ENCODE data around the gene GRK5. TPM values are rescaled to one million over a fixed set of nuclear protein-coding genes. Genes with fewer than 3 reads are reported as not detected.

The GRK5 gene
- total RNA-seq, 2 donors from 2014 or later = 9.1 to 11.9 TPM

GRCh38 chr10:119480667-119481066 is 273.3 kb downstream of the GRK5 start:
- TF ChIP-seq CTCF (conservative IDR thresholded peaks at IDR 0.05) = no peak
- no peaks in the 10 kb centered on the region for H3K9me3 ChIP-seq (ENCODE audit: control insufficient read depth, low read length)
- no peak for DNase-seq
- no peak overlapping the region for H3K9ac ChIP-seq (ENCODE audit: extremely low read depth, low read length, poor library complexity, severe bottlenecking)
- H3K4me1 ChIP-seq (ENCODE audit: control insufficient read depth, insufficient read depth, low read length) = no peaks in the 10 kb centered on the region
- Mint-ChIP-seq H3K9me3 (no peaks in the 10 kb centered on the region), H3K4me3 (no peak overlapping the region), H3K4me1 (peaks cover 10% of the 10 kb centered on the region), H3K36me3 (ENCODE audit: low read depth) (no peaks in the 10 kb centered on the region), H3K27ac (no peak overlapping the region), H3K27me3 (ENCODE audit: insufficient read depth) (peaks cover 91% of the 10 kb centered on the region)
- H3K4me3 ChIP-seq (ENCODE audit: low read length) = no peak overlapping the region
- no peak overlapping the region for H3K27ac ChIP-seq (ENCODE audit: low read depth, low read length)
- H3K36me3 ChIP-seq (ENCODE audit: control insufficient read depth, insufficient read depth, low read length) = no peaks in the 10 kb centered on the region
- WGBS, 2 experiments (ENCODE audit: insufficient coverage in 1 of 2, insufficient read length in 1 of 2) = 88 to 90% methylated on average over 3 to 4 of the region's 4 CpGs
- H3K27me3 ChIP-seq (ENCODE audit: control insufficient read depth, insufficient read depth, low read length, poor library complexity, severe bottlenecking) = peaks cover 74% of the 10 kb centered on the region

GRCh38 chr10:119481781-119482426 is 274.5 kb downstream of the GRK5 start:
- Mint-ChIP-seq H3K4me1 (peaks cover 10% of the 10 kb centered on the region), H3K27me3 (ENCODE audit: insufficient read depth) (peaks cover 79% of the 10 kb centered on the region), H3K9me3 (no peaks in the 10 kb centered on the region), H3K36me3 (ENCODE audit: low read depth) (no peaks in the 10 kb centered on the region), H3K27ac (no peak overlapping the region), H3K4me3 (no peak overlapping the region)
- TF ChIP-seq CTCF (conservative IDR thresholded peaks at IDR 0.05) = no peak
- 90 to 92% methylated on average over 4 to 11 of the region's 12 CpGs for WGBS, 2 experiments (ENCODE audit: insufficient coverage in 1 of 2, insufficient read length in 1 of 2)
- Histone ChIP-seq H3K27me3 (ENCODE audit: control insufficient read depth, insufficient read depth, low read length, poor library complexity, severe bottlenecking) (peaks cover 64% of the 10 kb centered on the region), H3K36me3 (ENCODE audit: control insufficient read depth, insufficient read depth, low read length) (no peaks in the 10 kb centered on the region), H3K4me1 (ENCODE audit: control insufficient read depth, insufficient read depth, low read length) (no peaks in the 10 kb centered on the region), H3K9me3 (ENCODE audit: control insufficient read depth, low read length) (no peaks in the 10 kb centered on the region), H3K9ac (ENCODE audit: extremely low read depth, low read length, poor library complexity, severe bottlenecking) (no peak overlapping the region), H3K27ac (ENCODE audit: low read depth, low read length) (no peak overlapping the region), H3K4me3 (ENCODE audit: low read length) (no peak overlapping the region)
- DNase-seq = no peak

GRCh38 chr10:119483001-119483400 is 275.6 kb downstream of the GRK5 start:
- Histone ChIP-seq H3K9me3 (ENCODE audit: control insufficient read depth, low read length) (no peaks in the 10 kb centered on the region), H3K4me1 (ENCODE audit: control insufficient read depth, insufficient read depth, low read length) (no peaks in the 10 kb centered on the region), H3K4me3 (ENCODE audit: low read length) (no peak overlapping the region), H3K9ac (ENCODE audit: extremely low read depth, low read length, poor library complexity, severe bottlenecking) (no peak overlapping the region), H3K27me3 (ENCODE audit: control insufficient read depth, insufficient read depth, low read length, poor library complexity, severe bottlenecking) (peaks cover 53% of the 10 kb centered on the region), H3K36me3 (ENCODE audit: control insufficient read depth, insufficient read depth, low read length) (no peaks in the 10 kb centered on the region), H3K27ac (ENCODE audit: low read depth, low read length) (no peak overlapping the region)
- Mint-ChIP-seq H3K27ac (no peak overlapping the region), H3K36me3 (ENCODE audit: low read depth) (no peaks in the 10 kb centered on the region), H3K9me3 (no peaks in the 10 kb centered on the region), H3K4me3 (no peak overlapping the region), H3K4me1 (peaks cover 10% of the 10 kb centered on the region), H3K27me3 (ENCODE audit: insufficient read depth) (peaks cover 79% of the 10 kb centered on the region)
- no peak for TF ChIP-seq CTCF (conservative IDR thresholded peaks at IDR 0.05)
- DNase-seq = no peak
- 80 to 100% methylated on average over 1 to 4 of the region's 6 CpGs for WGBS, 2 experiments (ENCODE audit: insufficient coverage in 1 of 2, insufficient read length in 1 of 2)

All from endodermal cell (in vitro differentiated cells).